H1 (cell line): Measurements from ENCODE around the gene SH2D4B. TPM values are rescaled to one million over a fixed set of nuclear protein-coding genes. Genes with fewer than 3 reads are reported as not detected.

Experiments used
- CTCF ChIA-PET: fragments of 300-600 bp; sonication (Branson Sonifier 250); formaldehyde crosslinking; loops from one replicate; lab custom pipeline; 2021; ENCODE audit not compliant: partially characterized antibody; lab: Charles Lee
- POLR2A ChIA-PET: fragments of 300-600 bp; sonication (Branson Sonifier 250); formaldehyde crosslinking; loops from one replicate; lab custom pipeline; 2021; ENCODE audit warnings: inconsistent platforms; ENCODE audit not compliant: partially characterized antibody; lab: Charles Lee
- DNase-seq, 2 experiments: peaks; one replicate each; pipeline versions ENCODE4 v3.0.0 to v3.0.0-alpha.2; 2010 to 2022; ENCODE audit warnings: low spot score in 2 of 2, low read depth in 1 of 2, mixed read lengths in 1 of 2
- FAIRE-seq: peaks from 2 replicates; lab custom pipeline; 2011; peaks lifted over from hg19 to GRCh38; lab: Jason Lieb, UNC
- H2AFZ ChIP-seq: 2 replicates; pipeline ENCODE4 v1.8.1; 2012; ENCODE audit warnings: low read length, inconsistent platforms
- H2AK5ac ChIP-seq: 2 replicates; pipeline ENCODE4 v1.6.1; 2013; ENCODE audit warnings: low read depth, low read length
- H2BK120ac ChIP-seq: replicated peaks from 2 replicates; pipeline ENCODE3; 2013; ENCODE audit warnings: low read depth, low read length, inconsistent platforms
- H2BK12ac ChIP-seq: 2 replicates; pipeline ENCODE4 v1.6.1; 2013; ENCODE audit warnings: low read depth, low read length
- H2BK15ac ChIP-seq: 2 replicates; pipeline ENCODE4 v1.6.1; 2013; ENCODE audit warnings: low read length
- H2BK20ac ChIP-seq: 2 replicates; pipeline ENCODE4 v1.6.1; 2013; ENCODE audit warnings: low read length
- H2BK5ac ChIP-seq: 2 replicates; pipeline ENCODE4 v1.6.1; 2013; ENCODE audit warnings: low read depth, low read length
- H3K14ac ChIP-seq: 2 replicates; pipeline ENCODE4 v1.6.1; 2013; ENCODE audit warnings: inconsistent platforms; ENCODE audit not compliant: insufficient read length
- H3K18ac ChIP-seq: 2 replicates; pipeline ENCODE4 v1.6.1; 2013; ENCODE audit warnings: low read length; ENCODE audit errors: extremely low read depth
- H3K23ac ChIP-seq: 2 replicates; pipeline ENCODE4 v1.6.1; 2013; ENCODE audit warnings: inconsistent platforms; ENCODE audit not compliant: insufficient read length
- H3K23me2 ChIP-seq: 2 replicates; pipeline ENCODE4 v1.6.1; 2013; ENCODE audit warnings: low read depth, low read length
- H3K27ac ChIP-seq: 2 replicates; pipeline ENCODE4 v1.6.1; 2011; ENCODE audit warnings: low read depth, low read length, inconsistent platforms
- H3K27me3 ChIP-seq, 4 experiments: replicated peaks in 1 of 4; 1 replicate in 1 of 4; 2 replicates in 3 of 4; pipeline versions ENCODE4 v1.6.1 to v1.8.1; 2011 to 2013; ENCODE audit warnings: low read length in 3 of 4, mild to moderate bottlenecking in 3 of 4, inconsistent platforms in 2 of 4, mixed read lengths in 2 of 4, moderate library complexity in 1 of 4; ENCODE audit not compliant: control insufficient read depth in 3 of 4, insufficient read depth in 3 of 4; ENCODE audit errors: extremely low read depth in 1 of 4
- H3K36me3 ChIP-seq, 4 experiments: 2 replicates each; pipeline versions ENCODE4 v1.6.1 to v1.8.1; 2011 to 2013; ENCODE audit warnings: mild to moderate bottlenecking in 4 of 4, low read length in 3 of 4, moderate library complexity in 2 of 4, control low read depth in 1 of 4, inconsistent platforms in 1 of 4; ENCODE audit not compliant: insufficient read depth in 4 of 4, control insufficient read depth in 2 of 4
- H3K4ac ChIP-seq: replicated peaks from 2 replicates; pipeline ENCODE3; 2013; ENCODE audit warnings: low read length, low read depth, mixed read lengths, inconsistent platforms; ENCODE audit not compliant: insufficient read length
- H3K4me1 ChIP-seq, 4 experiments: replicated peaks in 1 of 4; 1 replicate in 1 of 4; 2 replicates in 3 of 4; pipeline versions ENCODE4 v1.6.1 to v1.8.1; 2011 to 2013; ENCODE audit warnings: low read length in 3 of 4, inconsistent platforms in 2 of 4, mixed read lengths in 1 of 4; ENCODE audit not compliant: insufficient read depth in 4 of 4, control insufficient read depth in 3 of 4
- H3K4me2 ChIP-seq, 2 experiments: 2 replicates each; pipeline versions ENCODE4 v1.6.1 to v1.8.1; 2011 to 2013; ENCODE audit warnings: low read depth in 2 of 2, low read length in 2 of 2, control low read depth in 1 of 2, inconsistent platforms in 1 of 2, mild to moderate bottlenecking in 1 of 2; ENCODE audit not compliant: insufficient read depth in 1 of 2
- H3K4me3 ChIP-seq, 4 experiments: fragments of 200-600, 300-600 bp in 1 of 4; sonication (generic), shearing (Covaris generic), sonication (Bioruptor Twin) in 1 of 4; 2 replicates each; pipeline versions ENCODE4 v1.5.1 to v1.8.1; 2011 to 2016; ENCODE audit warnings: low read length in 4 of 4, low read depth in 3 of 4, control low read depth in 2 of 4, inconsistent platforms in 2 of 4, mild to moderate bottlenecking in 2 of 4, mixed read lengths in 1 of 4, moderate library complexity in 1 of 4; ENCODE audit not compliant: insufficient read depth in 2 of 4; ENCODE audit errors: extremely low read depth in 1 of 4
- H3K56ac ChIP-seq: replicated peaks from 2 replicates; pipeline ENCODE3; 2013; ENCODE audit warnings: low read depth, mild to moderate bottlenecking, mixed read lengths, low read length, inconsistent platforms; ENCODE audit not compliant: insufficient read length
- H3K79me1 ChIP-seq: 2 replicates; pipeline ENCODE4 v1.6.1; 2013; ENCODE audit warnings: low read depth, low read length, control low read depth
- H3K79me2 ChIP-seq, 2 experiments: 2 replicates each; pipeline versions ENCODE4 v1.6.1 to v1.8.1; 2012 to 2013; ENCODE audit warnings: low read length in 2 of 2, mild to moderate bottlenecking in 2 of 2, inconsistent platforms in 1 of 2; ENCODE audit not compliant: insufficient read depth in 2 of 2, control insufficient read depth in 1 of 2
- H3K9ac ChIP-seq, 4 experiments: replicated peaks in 1 of 4; 1 replicate in 1 of 4; 2 replicates in 3 of 4; pipeline versions ENCODE4 v1.6.1 to v1.8.1; 2011 to 2013; ENCODE audit warnings: low read depth in 3 of 4, low read length in 3 of 4, control low read depth in 2 of 4, mild to moderate bottlenecking in 2 of 4, moderate library complexity in 2 of 4, inconsistent platforms in 1 of 4; ENCODE audit errors: extremely low read depth in 1 of 4
- H3K9me3 ChIP-seq, 2 experiments: 2 replicates each; pipeline versions ENCODE4 v1.6.1 to v1.8.1; 2012 to 2013; ENCODE audit warnings: mild to moderate bottlenecking in 2 of 2, moderate library complexity in 2 of 2, control low read depth in 1 of 2, inconsistent platforms in 1 of 2, low read depth in 1 of 2, low read length in 1 of 2, mixed read lengths in 1 of 2; ENCODE audit not compliant: insufficient read depth in 2 of 2
- H4K20me1 ChIP-seq, 2 experiments: replicated peaks in 1 of 2; 2 replicates each; pipeline versions ENCODE3 to v1.8.1; 2011 to 2013; ENCODE audit warnings: inconsistent platforms in 2 of 2, low read length in 2 of 2, mild to moderate bottlenecking in 1 of 2; ENCODE audit not compliant: insufficient read depth in 2 of 2, control insufficient read depth in 1 of 2
- H4K5ac ChIP-seq: 2 replicates; pipeline ENCODE4 v1.6.1; 2013; ENCODE audit warnings: low read length, low read depth, mixed read lengths, inconsistent platforms; ENCODE audit not compliant: insufficient read length
- H4K8ac ChIP-seq: 2 replicates; pipeline ENCODE4 v1.8.0; 2013; ENCODE audit warnings: mild to moderate bottlenecking, moderate library complexity, low read length, inconsistent platforms; ENCODE audit not compliant: insufficient read depth; ENCODE audit errors: extremely low read depth
- H4K91ac ChIP-seq: replicated peaks from 2 replicates; pipeline ENCODE3; 2013; ENCODE audit warnings: low read length, mixed read lengths, inconsistent platforms; ENCODE audit not compliant: insufficient read length
- BRCA1 ChIP-seq: IDR thresholded peaks from 2 replicates; pipeline ENCODE4 v1.6.1; 2012; ENCODE audit warnings: low read depth, low read length, improper control_type of control experiment
- HDAC2 ChIP-seq, 2 experiments: fragments of 300-600 bp in 1 of 2; sonication (generic) in 1 of 2; IDR thresholded peaks; 2 replicates each; pipeline ENCODE4 v1.6.1; 2011 to 2012; ENCODE audit warnings: low read depth in 2 of 2, low read length in 2 of 2, mild to moderate bottlenecking in 2 of 2, moderate library complexity in 2 of 2, borderline replicate concordance in 1 of 2, inconsistent platforms in 1 of 2
- NANOG ChIP-seq: IDR thresholded peaks from 2 replicates; pipeline ENCODE4 v1.6.1; 2011; ENCODE audit warnings: low read length, low read depth, mild to moderate bottlenecking, inconsistent platforms; ENCODE audit not compliant: insufficient read depth, poor library complexity, severe bottlenecking
- PHF8 ChIP-seq: fragments of 200-600 bp; sonication (generic); conservative IDR thresholded peaks from 2 replicates; pipeline ENCODE4 v1.7.1; 2012; ENCODE audit warnings: low read depth, mild to moderate bottlenecking, inconsistent platforms, low read length, moderate library complexity
- POLR2A ChIP-seq, 2 experiments: IDR thresholded peaks; 1 replicate in 1 of 2; 2 replicates in 1 of 2; pipeline ENCODE4 v1.6.1; 2011; ENCODE audit warnings: low read depth in 2 of 2, low read length in 2 of 2, mild to moderate bottlenecking in 2 of 2; ENCODE audit errors: control extremely low read depth in 1 of 2
- POU5F1 ChIP-seq: IDR thresholded peaks from 2 replicates; pipeline ENCODE4 v1.6.1; 2011; ENCODE audit warnings: low read depth, mild to moderate bottlenecking, low read length, moderate library complexity
- SIRT6 ChIP-seq: IDR thresholded peaks from one replicate; pipeline ENCODE4 v1.7.1; 2012; ENCODE audit warnings: low read length, inconsistent platforms
- ZNF274 ChIP-seq: IDR thresholded peaks from 2 replicates; pipeline ENCODE4 v1.7.0; 2012; ENCODE audit warnings: low read length, borderline replicate concordance; ENCODE audit errors: extremely low read depth
- WGBS, 2 experiments: shearing (Covaris generic) in 1 of 2; methylation state at CpG; one replicate each; pipeline versions ENCODE4 v1.1.6 to v1.1.7; 2013 to 2015; ENCODE audit warnings: low lambda C conversion rate in 2 of 2, mixed read lengths in 2 of 2, inconsistent platforms in 1 of 2, low coverage in 1 of 2, missing lambda C conversion rate in 1 of 2; ENCODE audit not compliant: insufficient replicate concordance in 2 of 2, insufficient coverage in 1 of 2, insufficient read length in 1 of 2; ENCODE audit errors: extremely low coverage in 1 of 2, missing lambda C conversion rate in 1 of 2; 5-methylcytosine and 5-hydroxymethylcytosine counted together
- long read RNA-seq, 2 experiments: library from RNA in 1 of 2; library from capped mRNA in 1 of 2; stranded (forward); transcript quantifications; one replicate each; pipeline ENCODE4 v2.0.0, GENCODE V29; 2021; ENCODE audit warnings: inconsistent platforms in 1 of 2
- polyA minus RNA-seq, 3 experiments: library from RNA; depleted of rRNA, polyadenylated mRNA; stranded (reverse); fragments of >200 nt; gene quantifications; 1 replicate in 2 of 3; 2 replicates in 1 of 3; pipeline ENCODE4 v1.2.3, GENCODE V29; 2011
- polyA plus RNA-seq, 7 experiments: library from polyadenylated mRNA; depleted of rRNA in 3 of 7; stranded (reverse) in 5 of 7; unstranded in 2 of 7; fragments of >200 nt in 5 of 7; fragments of 200-250 nt in 2 of 7; gene quantifications; 1 replicate in 5 of 7; 2 replicates in 1 of 7; 4 replicates in 1 of 7; pipeline versions ENCODE4 v1.2.1 to v1.2.3, GENCODE V29; 2011 to 2013; ENCODE audit warnings: missing spikeins in 2 of 7, mixed read lengths in 2 of 7
- total RNA-seq: library from RNA; stranded (reverse); fragmentation: NEBNext Ultra II Directional; extraction: Animal tissue kit (Norgen Biotek cat#: 25700); gene quantifications from 2 replicates; pipeline ENCODE4 v1.2.1, GENCODE V29; 2021
- TF ChIP-seq, protein P1 (sequence below): IDR thresholded peaks from 2 replicates; pipeline ENCODE4 v1.6.1; 2011; ENCODE audit warnings: low read length, improper control_type of control experiment

SH2D4B gene
- total RNA-seq (0.10 and 0.13 TPM in 2 replicates), polyA plus RNA-seq (2011; rRNA removed) (0.06 TPM in 1 of 2 replicates, not detected in the other), polyA minus RNA-seq (2011; rRNA and poly(A)+ RNA removed) (0.09 TPM in 1 of 2 replicates, not detected in the other)
- polyA plus RNA-seq (2011; cell fraction: cytosol; rRNA removed) = 0.04 TPM
- polyA plus RNA-seq (2011; cell fraction: nucleus; rRNA removed) = not detected
- polyA plus RNA-seq (2012, experiment 1 of 2) = 0.09 to 0.12 TPM in 2 of 4 replicates, not detected in the others
- not detected for polyA plus RNA-seq (2012, experiment 2 of 2)
- 0.04 TPM for polyA plus RNA-seq (2013, experiment 1 of 2)
- 0.02 TPM for polyA plus RNA-seq (2013, experiment 2 of 2)
- polyA minus RNA-seq (2011; cell fraction: cytosol; rRNA and poly(A)+ RNA removed) = not detected
- polyA minus RNA-seq (2011; cell fraction: nucleus; rRNA and poly(A)+ RNA removed) = not detected
- long read RNA-seq, experiment 1 = 0 reads
- long read RNA-seq, experiment 2 = 0 reads

DNA sequence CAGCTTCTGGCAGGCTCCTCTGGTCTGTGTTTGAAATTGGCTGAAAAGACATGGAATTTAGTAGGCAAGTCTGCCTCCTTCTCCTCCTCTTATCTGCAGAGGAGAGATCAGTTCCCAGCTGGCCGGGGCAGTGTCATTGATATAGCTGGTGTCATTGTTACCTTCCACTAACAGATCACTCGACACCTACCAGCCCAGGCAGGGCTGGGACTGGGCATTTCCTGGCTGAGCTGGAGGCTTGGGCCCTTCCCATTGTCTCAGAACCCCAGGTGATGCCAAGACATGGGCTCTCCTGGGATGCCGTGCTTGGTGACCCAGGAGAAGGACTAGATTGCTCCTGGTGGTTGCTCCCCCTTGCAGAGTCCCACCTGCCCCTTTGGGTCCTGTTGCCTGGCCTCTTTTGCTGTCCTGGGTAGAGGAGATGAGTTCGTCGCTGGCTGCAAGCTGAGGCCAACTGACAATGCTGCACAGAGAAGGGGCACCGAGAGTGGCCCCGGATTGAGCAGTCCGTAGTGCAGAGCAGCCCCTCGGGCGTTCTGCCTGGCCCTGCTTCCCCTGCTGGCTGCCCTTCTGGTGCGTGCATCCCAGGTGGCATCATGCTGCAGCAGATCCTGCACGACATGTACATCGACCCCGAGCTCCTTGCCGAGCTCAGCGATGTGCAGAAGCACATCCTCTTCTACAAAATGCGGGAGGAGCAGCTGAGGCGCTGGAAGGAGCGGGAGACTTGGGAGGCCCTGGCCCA is at the start of gene SH2D4B:
Gene SH2D4B (plus strand): TSS at position 167 of the 745 bp plus-strand sequence. CDS start 430 bp downstream, at position 597.
- H3K23me2 ChIP-seq = no peaks in the 10 kb centered on the region
- H3K79me2 ChIP-seq = no peaks in the 10 kb centered on the region
- no peaks in the 10 kb centered on the region for H3K4me1 ChIP-seq
- peaks cover 0 to 11% of the 10 kb centered on the region in 2 experiments; a peak in 2 of 4 replicates for H3K9me3 ChIP-seq
- no peak within 1 kb of the TSS for H2BK20ac ChIP-seq
- no peak within 1 kb of the TSS for H3K4ac ChIP-seq
- no peak within 1 kb of the TSS for H3K9ac ChIP-seq
- H3K14ac ChIP-seq = no peak within 1 kb of the TSS
- H4K5ac ChIP-seq = no peak within 1 kb of the TSS
- H2BK5ac ChIP-seq = no peak within 1 kb of the TSS
- H3K4me3 ChIP-seq = no peak within 1 kb of the TSS
- H4K20me1 ChIP-seq = no peaks in the 10 kb centered on the region
- ChIA-PET CTCF (interaction anchor here (1.5 to 2.8 kb wide), 4 partner anchors 16 to 94 kb away, joined by 3 to 18 read pairs (median 7); no protein-coding TSS in a partner anchor), POLR2A (no interaction called here)
- no peak within 1 kb of the TSS for H2AK5ac ChIP-seq
- H3K18ac ChIP-seq = no peak within 1 kb of the TSS
- no peak within 1 kb of the TSS for H3K23ac ChIP-seq
- no peak within 1 kb of the TSS; the same call in 1 of the 2 replicates for H4K8ac ChIP-seq
- no peak within 1 kb of the TSS for H4K91ac ChIP-seq
- H3K79me1 ChIP-seq = no peaks in the 10 kb centered on the region
- no peak within 1 kb of the TSS for H3K27ac ChIP-seq
- WGBS, 2 experiments = 98% methylated on average over 14 of the region's 19 CpGs; no CpG with 5 or more reads in 1 of the 2 experiments
- TF ChIP-seq ZNF274 (no peak), NANOG (no peak), PHF8 (no peak), POLR2A (IDR thresholded peaks at IDR 0.05; ENCODE audit: control extremely low read depth in 1 of 2, low read depth in 2 of 2, low read length in 2 of 2) (no peak), HDAC2 (IDR thresholded peaks at IDR 0.05; ENCODE audit: borderline replicate concordance in 1 of 2, low read depth in 2 of 2, low read length in 2 of 2) (no peak), BRCA1 (no peak), SIRT6 (no peak), POU5F1 (no peak)
- TF ChIP-seq, protein P1, sequence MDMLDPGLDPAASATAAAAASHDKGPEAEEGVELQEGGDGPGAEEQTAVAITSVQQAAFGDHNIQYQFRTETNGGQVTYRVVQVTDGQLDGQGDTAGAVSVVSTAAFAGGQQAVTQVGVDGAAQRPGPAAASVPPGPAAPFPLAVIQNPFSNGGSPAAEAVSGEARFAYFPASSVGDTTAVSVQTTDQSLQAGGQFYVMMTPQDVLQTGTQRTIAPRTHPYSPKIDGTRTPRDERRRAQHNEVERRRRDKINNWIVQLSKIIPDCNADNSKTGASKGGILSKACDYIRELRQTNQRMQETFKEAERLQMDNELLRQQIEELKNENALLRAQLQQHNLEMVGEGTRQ = no peak
- H3K56ac ChIP-seq = no peak within 1 kb of the TSS
- H2AFZ ChIP-seq = no peak within 1 kb of the TSS
- H3K27me3 ChIP-seq = peaks cover 0 to 1% (median 0%) of the 10 kb centered on the region in 4 experiments; a peak in 2 of 7 replicates
- FAIRE-seq (no peak), DNase-seq (peak in 1 of 2 experiments; percentile 41)
- no peak within 1 kb of the TSS for H3K4me2 ChIP-seq
- H2BK15ac ChIP-seq = no peak within 1 kb of the TSS
- H3K36me3 ChIP-seq = no peaks in the 10 kb centered on the region
- H2BK120ac ChIP-seq = no peak within 1 kb of the TSS
- no peak within 1 kb of the TSS for H2BK12ac ChIP-seq
